CD4-positive, alpha-beta T cell treated with Interleukin-12 subunit alpha and Interleukin-12 subunit beta, for 1 hour (primary cell): Measurements from ENCODE around the gene SLC25A17.
"Not testable (repeated sequence)": the region's sequence is repeated elsewhere in the genome, so short reads cannot be mapped to it uniquely, and the experiment has no call there.

Experiments
- DNase-seq: peaks from one replicate; pipeline ENCODE4 v3.0.0-alpha.2; 2020

The SLC25A17 gene

DNA sequence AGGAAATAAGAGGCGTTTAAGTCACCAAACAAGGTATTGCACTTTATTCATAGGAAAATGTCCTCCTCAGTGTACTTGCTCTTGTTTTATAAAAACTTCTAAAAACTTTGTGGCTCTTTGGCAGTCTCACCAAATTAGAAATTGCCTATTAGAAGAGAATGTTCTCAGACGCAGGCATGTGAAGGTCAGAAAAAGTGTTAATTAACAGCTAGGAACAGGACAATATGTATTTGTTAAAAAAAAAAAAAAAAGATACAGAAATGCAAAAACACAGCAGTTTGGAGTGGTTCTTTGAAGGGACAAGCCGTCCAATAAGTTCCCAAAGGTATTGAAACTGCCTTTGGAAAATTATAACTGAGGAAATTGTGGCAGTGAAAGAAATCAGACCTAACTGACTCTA lies 67.9 kb downstream of the SLC25A17 start:
- DNase-seq: no peak

DNA sequence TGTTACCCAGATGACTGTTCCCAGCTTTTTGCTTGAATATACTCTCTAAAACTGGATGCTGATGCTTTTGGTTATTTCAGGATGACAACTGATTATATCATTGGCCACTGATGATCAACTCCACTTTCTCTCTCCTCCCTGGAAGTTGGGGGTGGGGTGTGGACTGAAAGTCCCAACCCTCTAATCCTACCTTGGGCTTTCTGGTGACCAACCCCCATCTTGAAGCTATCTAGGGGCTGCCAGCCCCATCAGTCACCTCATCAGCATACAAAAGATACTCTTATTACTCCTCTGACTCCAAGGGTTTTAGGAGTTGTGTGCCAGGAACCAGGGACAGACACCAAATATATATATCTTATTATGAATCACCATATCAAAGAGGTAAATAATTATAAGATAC lies 69.3 kb downstream of the SLC25A17 start:
- DNase-seq: no peak

- no peak for DNase-seq
Observed at GRCh38 chr22:40748388-40749355, 70.5 kb downstream of the SLC25A17 start.

DNA sequence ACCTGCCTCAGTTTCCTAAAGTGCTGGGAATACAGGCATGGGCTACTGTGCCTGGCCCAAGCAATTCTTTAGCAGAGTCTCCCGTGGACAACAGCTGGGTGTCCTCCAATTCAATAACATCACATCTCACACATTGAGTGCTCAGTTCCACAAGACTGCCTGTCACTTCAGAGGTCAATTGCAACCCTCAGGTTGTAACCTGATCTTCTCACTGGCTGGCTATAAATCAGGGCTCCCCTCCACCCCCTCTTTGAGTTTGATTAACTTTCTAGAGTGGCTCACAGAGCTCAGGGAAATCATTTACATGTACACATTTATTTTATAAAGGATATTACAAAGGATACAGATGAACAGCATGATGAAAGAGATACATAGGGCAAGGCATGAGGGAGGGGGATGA lies 71.8 kb downstream of the SLC25A17 start:
- DNase-seq: no peak

DNA sequence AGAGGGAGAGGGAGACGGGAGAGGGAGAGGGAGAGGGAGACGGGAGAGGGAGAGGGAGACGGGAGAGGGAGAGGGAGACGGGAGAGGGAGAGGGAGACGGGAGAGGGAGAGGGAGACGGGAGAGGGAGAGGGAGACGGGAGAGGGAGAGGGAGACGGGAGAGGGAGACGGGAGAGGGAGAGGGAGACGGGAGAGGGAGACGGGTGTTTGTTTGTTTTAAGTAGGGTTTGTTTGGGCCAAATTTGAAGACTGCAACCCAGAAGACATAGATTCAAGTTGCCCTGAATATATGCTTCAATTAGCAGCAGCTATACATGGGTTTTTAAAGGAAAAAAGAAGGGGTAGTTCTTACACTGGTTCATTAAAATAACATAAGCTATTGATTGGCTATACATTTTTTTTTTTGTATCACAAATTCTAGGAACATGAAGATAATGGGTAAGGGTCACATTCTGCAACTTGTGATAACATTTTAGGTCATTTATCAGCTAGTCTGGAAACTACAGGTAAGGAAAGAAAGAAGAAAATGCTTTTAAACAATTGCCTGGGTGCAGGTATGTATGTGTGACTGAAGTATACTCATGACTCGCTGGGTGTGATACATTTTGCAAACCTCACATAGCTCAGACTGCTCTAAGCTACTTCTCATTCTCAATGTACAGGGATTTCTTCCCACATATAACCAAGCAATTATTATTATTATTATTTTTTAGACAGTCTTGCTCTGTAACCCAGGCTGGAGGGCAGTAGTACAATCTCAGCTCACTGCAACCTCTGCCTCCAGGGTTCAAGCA lies 72.5 kb downstream of the SLC25A17 start:
- DNase-seq: no peak

GRCh38 chr22:40743768-40744167 lies 75.4 kb downstream of the SLC25A17 start:
- no peak for DNase-seq

GRCh38 chr22:40741116-40741515 lies 78.0 kb downstream of the SLC25A17 start:
- DNase-seq: no peak

DNA sequence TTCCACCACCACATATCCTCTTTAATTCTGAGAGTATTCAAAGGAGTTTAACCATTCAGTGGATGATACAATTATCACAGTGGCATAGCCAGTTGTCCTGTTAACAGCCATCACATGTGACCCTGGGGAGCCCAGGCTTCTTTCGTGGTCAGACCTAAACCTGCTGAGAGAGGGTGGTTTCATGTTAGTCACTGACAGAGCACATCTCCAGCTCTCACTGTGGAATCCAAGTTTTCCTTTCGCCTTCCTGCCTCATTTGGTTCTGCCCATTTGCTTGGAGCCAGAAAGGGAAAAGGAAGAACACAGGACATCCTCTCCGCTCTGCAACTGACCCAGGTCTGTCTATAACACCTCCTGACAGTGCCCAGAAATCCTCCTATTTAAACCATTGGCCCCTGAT lies 79.4 kb downstream of the SLC25A17 start:
- DNase-seq: no peak

DNA sequence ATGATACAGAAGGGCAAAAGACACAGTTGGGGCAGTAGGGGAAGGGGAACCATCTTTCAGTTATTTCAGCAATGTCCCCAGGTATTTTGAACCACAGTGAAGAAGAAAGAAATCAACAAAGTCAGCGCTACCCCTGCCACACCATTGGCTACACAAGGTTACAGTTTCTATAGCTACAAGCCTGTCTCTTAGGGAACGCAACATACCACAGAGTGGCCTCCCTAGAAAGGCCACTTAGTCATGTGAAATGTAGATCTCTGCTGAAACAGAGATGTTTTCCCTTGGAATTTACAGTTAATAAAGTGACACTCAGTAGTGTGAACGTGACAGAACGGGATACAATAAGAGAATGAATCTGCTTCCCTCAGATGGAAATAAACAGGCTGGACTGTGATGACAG lies 85.2 kb downstream of the SLC25A17 start:
- no peak for DNase-seq

DNA sequence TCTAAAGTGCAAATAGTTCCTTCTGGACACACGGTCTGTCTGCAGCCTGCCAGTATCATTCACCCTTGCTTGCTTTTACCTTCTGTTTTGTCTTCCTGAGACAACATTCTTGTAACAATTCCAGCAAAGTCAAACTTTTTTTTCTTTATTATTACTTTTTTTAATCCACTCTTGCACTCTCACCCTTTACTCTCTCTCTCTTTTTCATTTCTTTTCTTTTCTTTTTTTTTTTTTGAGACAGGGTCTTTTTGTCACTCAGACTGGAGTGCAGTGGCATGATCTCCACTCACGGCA lies 86.2 kb downstream of the SLC25A17 start:
- no peak for DNase-seq

GRCh38 chr22:40729284-40729683 lies 89.9 kb downstream of the SLC25A17 start:
- DNase-seq: no peak

DNA sequence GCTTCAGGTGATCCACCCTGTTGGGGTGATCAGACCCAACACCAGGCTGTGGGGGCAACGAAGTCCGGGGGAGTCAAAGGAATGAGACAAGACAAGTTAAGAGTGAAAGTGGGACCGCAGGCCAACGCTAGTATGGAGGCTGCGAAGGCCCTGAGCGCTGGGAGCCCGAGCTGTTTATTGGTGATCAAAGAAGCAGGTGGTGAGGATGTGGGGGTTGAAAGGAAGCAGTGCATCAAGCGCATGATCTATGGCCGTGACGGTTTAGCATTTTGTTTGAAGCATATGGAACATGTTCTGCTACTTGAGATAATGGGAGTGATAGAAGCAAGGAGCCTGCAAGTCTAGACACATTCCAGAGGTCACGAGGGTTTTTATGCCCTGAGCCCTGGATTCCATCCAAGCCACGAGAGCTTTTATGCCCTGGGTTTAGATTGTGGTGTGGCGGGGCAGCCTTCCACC lies 90.4 kb downstream of the SLC25A17 start:
- DNase-seq: peak; percentile 68

- no peak for DNase-seq
Observed at GRCh38 chr22:40727964-40728615, 91.1 kb downstream of the SLC25A17 start.

- DNase-seq: no peak
Observed at GRCh38 chr22:40727070-40727963, 91.8 kb downstream of the SLC25A17 start.

DNA sequence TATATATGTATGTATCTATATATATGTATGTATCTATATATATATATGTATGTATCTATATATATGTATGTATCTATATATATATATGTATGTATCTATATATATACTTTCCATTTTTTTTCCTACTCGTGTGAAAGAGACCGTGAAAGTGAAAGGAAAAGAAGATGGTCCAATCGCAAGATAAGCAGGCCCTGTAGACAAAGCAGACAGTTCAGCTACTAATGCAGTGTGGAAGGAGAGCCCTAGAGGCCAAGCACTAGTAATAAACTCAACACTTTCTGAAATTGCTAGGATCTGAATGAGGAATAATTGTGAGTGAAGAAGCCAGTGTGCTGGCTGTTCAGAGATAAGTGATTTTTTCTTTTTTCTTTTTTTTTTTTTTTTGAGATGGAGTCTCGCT lies 92.6 kb downstream of the SLC25A17 start:
- peak; percentile 44 for DNase-seq

- no peak for DNase-seq
Observed at GRCh38 chr22:40723396-40723933, 95.7 kb downstream of the SLC25A17 start.

GRCh38 chr22:40721266-40721665 lies 97.9 kb downstream of the SLC25A17 start:
- no peak for DNase-seq

- DNase-seq: no peak
Observed at GRCh38 chr22:40720538-40721256, 98.4 kb downstream of the SLC25A17 start.

GRCh38 chr22:40720156-40720537 lies 99.0 kb downstream of the SLC25A17 start:
- not testable (repeated sequence) for DNase-seq
